Stimulated activated CD4-positive, alpha-beta T cell treated with anti-CD3 and anti-CD28 coated beads, Interleukin-1b, Interleukin-23, amount 100 ng/mL, for 48 hours (primary cell): ENCODE results near the gene CFC1.
"Not testable (repeated sequence)": the region's sequence is repeated elsewhere in the genome, so short reads cannot be mapped to it uniquely, and the experiment has no call there.

Source experiments
- DNase-seq: peaks from one replicate; pipeline ENCODE4 v3.0.0-alpha.2; 2020

The CFC1 gene

GRCh38 chr2:130599393-130599792 is at the start of gene CFC1:
Gene CFC1 (minus strand): TSS chr2:130599575. CDS start chr2:130599287, 288 bp downstream.
- DNase-seq: not testable (repeated sequence)

GRCh38 chr2:130641688-130642087 is 42.3 kb upstream of the CFC1 start:
- DNase-seq: not testable (repeated sequence)

GRCh38 chr2:130638973-130639372 is 39.6 kb upstream of the CFC1 start:
- DNase-seq: not testable (repeated sequence)

- not testable (repeated sequence) for DNase-seq
Observed at GRCh38 chr2:130628784-130629475, 29.6 kb upstream of the CFC1 start.

- not testable (repeated sequence) for DNase-seq
Observed at GRCh38 chr2:130611140-130611539, 11.8 kb upstream of the CFC1 start, which contains the start of gene POTEJ. Gene POTEJ (plus strand): TSS chr2:130611440. CDS start chr2:130611533, 93 bp downstream.

GRCh38 chr2:130610486-130610885 is 11.1 kb upstream of the CFC1 start:
- not testable (repeated sequence) for DNase-seq

GRCh38 chr2:130609002-130609920 is 9.9 kb upstream of the CFC1 start:
- not testable (repeated sequence) for DNase-seq

GRCh38 chr2:130608276-130609001 is 9.1 kb upstream of the CFC1 start:
- not testable (repeated sequence) for DNase-seq

GRCh38 chr2:130601648-130602302 is 2.4 kb upstream of the CFC1 start:
- DNase-seq: not testable (repeated sequence)

GRCh38 chr2:130599926-130600325 is 551 bp upstream of the CFC1 start:
- not testable (repeated sequence) for DNase-seq

GRCh38 chr2:130598463-130598862 is 912 bp downstream of the CFC1 start:
- DNase-seq: not testable (repeated sequence)

- not testable (repeated sequence) for DNase-seq
Observed at GRCh38 chr2:130597994-130598393, 1.4 kb downstream of the CFC1 start.

- not testable (repeated sequence) for DNase-seq
Observed at GRCh38 chr2:130596757-130597156, 2.6 kb downstream of the CFC1 start.

GRCh38 chr2:130594011-130594410 is 5.4 kb downstream of the CFC1 start:
- not testable (repeated sequence) for DNase-seq

GRCh38 chr2:130592791-130593414 is 6.5 kb downstream of the CFC1 start:
- not testable (repeated sequence) for DNase-seq

GRCh38 chr2:130590842-130591359 is 8.5 kb downstream of the CFC1 start:
- not testable (repeated sequence) for DNase-seq

- not testable (repeated sequence) for DNase-seq
Observed at GRCh38 chr2:130590170-130590841, 9.1 kb downstream of the CFC1 start.

- peak; percentile 8 for DNase-seq
Observed at GRCh38 chr2:130588688-130589458, 10.5 kb downstream of the CFC1 start.

GRCh38 chr2:130584726-130585125 is 14.6 kb downstream of the CFC1 start:
- DNase-seq: not testable (repeated sequence)

GRCh38 chr2:130583582-130583981 is 15.8 kb downstream of the CFC1 start:
- DNase-seq: not testable (repeated sequence)
